Stimulated activated CD8-positive, alpha-beta memory T cell treated with anti-CD3 and anti-CD28 coated beads, Interleukin-7, amount 100 ng/mL, for 48 hours (primary cell): Measurements from ENCODE around the gene TCP11.

Source experiments
- DNase-seq, 2 donors: peaks; one replicate each; pipeline ENCODE4 v3.0.0-alpha.2; 2020; ENCODE audit warnings: low read depth in 1 of 2; ENCODE audit errors: extremely low read depth in 1 of 2

The TCP11 gene

DNA sequence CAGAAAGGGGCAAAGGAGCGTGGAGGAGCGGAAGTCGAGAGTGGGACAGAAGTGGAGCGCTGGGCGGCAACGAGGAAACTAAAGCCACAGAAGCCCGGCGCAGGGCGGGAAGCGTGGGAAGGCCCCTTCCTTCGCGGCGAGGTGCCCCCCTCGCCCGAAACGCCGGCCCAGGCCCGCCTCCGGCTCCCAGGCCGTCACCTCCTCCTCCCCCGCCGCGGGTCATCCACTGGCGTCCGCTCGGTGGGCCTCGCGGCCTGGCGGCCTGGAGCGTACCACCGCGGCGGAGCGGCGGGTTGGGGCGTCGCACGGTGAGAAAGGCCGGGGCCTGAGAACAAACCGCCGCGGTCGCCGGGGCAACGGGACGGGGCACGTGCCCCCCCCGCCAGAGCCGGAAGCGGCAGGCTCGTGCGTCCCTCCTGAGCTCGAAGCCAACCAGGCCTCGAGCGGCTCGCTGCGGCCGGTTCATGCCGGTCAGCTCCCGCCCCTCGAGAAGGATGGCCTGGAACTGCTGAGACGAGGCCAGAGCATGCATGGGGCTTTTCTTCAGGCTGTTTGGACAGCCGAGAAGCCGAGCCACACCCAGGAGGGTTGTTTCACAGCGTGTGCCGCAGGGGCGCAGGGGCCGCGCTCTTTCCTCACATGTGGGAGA, at the start of gene TCP11:
Gene TCP11, minus strand, starts transcription at position 333 of the 649 bp plus-strand sequence. CDS start 469 bp downstream, outside the sequence.
- DNase-seq, result no peak

DNA sequence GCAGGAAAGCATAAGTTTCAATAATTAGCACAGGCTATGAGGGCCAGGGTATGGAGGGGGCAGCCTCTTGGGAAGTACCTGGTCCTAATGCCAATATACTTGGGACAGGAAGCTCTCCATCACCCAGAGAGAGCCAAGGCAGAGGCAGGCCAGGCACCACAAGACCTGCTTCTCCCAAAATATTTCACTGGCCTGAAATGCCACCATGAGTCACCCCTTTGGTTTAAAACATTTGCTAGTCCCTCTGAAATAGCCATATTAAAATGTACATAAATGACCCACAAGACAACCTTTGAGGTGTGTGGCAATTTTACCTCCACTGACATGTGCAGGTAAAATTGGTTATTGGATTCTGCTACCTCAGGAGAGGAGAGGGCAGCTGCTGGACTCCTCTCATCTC, 49.2 kb upstream of the TCP11 start:
- no peak for DNase-seq

DNA sequence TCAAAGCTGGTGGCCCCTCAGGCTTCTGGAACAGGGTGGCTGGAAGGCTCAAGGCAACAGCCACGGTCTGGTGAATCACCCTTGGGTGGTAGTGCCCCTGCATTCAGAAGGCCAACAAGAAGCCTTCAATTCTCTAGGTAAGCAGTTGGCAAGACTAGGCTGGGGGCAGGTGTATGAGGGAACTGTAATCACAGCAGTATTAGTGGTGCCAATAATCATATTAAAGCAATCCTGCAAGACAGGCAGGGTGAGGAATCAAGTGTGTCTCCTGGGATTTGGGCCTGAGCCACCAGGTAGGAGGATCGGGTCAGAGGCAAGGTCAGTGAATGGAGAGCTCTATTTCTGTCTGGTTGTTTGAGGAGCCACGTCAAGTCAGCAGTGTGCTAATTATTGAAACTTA, 47.7 kb upstream of the TCP11 start:
- DNase-seq, result no peak

DNA sequence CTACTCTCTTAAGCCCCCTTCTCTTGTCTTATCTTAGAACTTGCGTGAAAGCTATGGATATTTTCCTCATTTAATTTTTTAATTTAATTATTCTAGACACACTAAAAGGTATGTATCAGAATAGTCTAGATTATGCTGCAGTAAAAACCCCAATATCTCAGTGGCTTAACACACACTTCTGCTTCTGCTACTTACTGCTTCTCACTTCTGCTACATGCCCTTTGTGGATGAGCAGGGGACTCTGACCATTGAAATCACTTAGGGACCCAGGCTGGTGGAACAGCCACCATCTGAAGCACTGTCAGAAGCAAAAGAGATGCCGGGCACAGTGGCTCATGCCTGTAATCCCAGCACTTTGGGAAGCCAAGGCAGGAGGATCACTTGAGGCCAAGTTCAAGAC, 45.4 kb upstream of the TCP11 start:
- DNase-seq, result no peak

DNA sequence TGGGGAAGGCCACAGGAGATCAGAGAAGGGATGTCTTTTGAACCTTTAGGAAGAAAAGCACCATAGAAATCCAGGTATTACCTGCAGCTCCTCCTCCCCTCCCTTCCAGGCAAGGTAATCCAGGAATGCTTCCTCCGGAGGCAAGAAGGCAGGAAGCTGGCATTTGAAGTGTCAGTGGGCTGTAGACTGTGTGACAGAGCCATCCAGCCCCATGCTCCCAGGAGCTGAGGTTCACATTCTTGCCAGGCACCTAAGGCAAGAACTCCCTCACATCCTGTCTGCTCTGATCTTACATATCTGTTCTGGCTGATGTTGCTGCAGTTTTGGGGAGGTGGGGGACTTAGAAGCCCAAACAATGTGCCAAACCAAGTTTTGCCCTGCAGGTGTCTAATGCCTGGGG, 44.8 kb upstream of the TCP11 start:
- DNase-seq, result no peak

DNA sequence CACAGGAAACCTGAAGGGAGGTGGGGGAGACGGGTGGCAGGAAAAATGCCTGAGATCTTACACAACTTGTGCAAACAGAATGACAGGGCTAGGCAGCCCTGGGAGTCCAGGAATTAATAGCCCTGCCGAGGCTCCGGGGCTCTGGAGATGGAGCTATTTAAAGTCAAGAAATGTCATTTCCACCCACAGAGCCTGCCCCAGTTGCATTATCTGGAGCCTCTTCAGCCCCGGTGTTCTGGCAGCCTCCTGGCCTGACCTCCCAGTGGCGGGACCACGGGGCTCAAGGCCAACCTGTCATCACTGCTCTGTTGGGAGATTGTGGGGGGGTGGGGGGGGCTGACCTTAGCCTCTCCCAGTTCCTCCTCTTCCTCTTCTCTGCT, 44.2 kb upstream of the TCP11 start:
- no peak for DNase-seq

DNA sequence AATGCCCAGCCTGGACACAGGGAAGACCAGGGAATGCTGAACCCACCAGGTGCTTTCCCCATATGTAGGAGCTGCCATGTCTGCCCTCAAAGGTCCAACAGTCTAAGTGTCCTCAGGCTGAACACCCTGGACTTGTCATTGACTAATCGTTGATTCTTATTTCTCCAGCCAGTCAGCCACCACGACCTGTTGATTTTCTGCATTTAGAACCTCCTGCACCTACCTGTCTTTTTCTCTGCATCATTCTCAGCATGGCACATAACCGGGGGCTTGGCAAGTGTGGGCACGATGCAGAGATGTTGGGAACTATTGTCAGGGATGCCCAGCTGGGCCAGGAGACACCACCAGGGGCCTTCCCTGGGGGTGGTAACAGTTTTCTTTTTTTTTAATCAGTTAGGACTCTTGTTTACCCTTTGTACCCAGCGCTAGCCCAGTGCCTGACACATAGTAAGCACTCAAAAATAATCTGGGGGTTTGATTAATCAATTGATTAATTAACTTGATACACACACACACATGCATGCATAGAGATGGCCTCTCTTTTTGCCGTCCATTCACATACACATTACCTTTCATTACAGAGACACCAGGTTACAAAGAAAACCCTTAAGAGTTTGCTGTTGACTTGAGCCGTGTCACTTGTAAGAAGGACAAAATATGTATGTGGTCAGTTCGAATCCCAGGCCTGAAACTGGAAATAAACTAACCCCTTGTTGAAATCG, 43.6 kb upstream of the TCP11 start:
- DNase-seq, result no peak

DNA sequence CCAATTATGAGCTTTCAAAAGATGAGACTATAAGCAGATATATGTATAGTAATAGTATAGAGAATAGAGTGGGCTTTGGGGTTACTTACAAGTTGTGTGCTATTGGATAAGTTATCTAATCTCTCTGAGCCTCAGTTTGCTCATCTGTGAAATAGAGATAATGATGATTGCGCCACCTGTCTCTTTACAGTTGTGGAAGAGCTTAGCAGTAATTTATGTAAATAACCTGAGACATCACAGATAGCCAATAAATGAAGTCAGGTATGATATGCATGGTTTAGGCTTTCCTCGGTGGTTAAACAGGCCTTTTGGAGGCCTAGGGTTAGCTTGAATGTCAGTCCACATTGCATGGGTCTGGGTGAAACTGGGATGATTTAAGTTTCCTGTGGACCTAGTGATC, 42.8 kb upstream of the TCP11 start:
- DNase-seq, result no peak

DNA sequence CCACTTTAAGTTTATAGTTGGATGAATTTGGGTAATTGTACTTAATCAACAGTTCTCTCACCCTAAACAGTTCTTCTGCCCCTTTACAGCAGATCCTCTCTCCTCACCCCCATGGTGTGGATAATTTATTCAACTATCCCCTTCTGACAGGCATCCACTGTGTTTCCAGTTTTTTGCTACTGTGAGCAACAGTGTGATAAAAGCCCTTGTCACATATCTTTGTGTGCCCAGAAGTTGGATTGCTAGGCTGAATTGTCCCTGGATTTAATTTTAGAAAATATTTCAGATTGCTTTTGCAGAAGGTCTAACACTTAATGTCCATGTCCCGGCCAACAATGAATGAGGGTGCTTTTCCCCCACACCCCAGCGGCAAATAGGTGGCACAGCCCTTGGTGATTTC, 42.1 kb upstream of the TCP11 start:
- DNase-seq, result no peak

DNA sequence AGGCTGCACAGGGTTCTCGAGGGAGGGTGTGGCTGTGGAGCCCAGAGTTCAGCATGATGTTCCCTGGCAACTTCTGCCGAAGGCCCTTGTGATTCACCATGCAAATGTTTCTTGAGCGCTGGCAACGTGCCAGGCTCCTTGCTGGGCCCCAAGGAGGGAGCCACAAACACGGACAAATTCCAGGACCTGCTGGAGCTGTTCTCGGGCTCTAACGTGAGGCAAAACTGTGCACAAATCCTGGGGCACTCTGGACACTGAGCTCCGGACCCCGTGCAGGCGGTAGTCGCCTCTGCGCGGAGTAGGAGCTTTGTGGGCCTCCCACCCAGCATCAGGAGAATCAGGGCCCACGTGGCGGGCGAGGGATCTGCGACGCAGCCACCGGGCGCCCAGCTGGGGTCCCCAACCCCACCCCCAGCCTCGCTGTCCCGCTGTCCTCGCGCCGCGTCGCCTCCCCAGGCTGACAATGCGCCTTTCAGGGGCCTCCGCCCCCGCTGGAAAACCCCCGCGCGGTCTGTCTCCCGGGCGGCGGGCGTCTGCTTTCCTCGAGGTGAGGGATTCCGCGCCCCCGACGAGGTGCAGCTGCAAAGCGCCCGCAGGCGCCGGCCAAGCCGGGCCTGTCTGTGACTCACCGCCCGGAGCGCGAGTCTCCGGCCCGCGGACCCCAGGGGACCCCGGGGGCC, 40.9 kb upstream of the TCP11 start:
- DNase-seq, result no peak

DNA sequence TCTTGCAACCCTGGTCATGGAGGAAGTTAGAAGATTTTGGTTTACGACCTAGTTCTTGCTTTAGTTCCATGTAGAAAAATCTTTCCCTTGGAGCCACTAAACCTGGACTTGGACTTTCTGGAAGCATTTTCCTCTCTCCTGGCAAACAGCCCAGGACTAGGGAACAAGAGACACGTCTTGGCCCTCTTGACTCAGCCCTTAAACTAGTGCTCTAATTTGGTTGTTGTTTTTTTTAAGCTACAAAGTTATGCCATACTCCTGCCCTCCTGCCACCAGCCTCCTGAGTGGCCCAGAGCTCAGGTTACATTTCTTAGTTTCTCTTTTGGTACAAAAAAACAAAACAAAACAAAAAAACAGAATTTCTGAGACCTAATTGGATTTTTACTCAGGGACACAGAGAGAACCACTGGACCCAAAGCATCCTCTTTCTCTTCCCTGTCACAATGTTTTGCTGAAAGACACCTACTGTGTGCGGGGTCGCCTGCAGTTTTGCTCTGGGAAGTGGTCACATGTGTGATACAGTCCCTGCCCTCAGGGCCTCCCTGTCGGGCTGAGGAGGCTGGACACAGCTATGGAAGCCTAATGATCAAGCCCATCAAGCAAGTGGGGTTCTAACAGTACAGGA, 40.3 kb upstream of the TCP11 start:
- DNase-seq, result no peak

DNA sequence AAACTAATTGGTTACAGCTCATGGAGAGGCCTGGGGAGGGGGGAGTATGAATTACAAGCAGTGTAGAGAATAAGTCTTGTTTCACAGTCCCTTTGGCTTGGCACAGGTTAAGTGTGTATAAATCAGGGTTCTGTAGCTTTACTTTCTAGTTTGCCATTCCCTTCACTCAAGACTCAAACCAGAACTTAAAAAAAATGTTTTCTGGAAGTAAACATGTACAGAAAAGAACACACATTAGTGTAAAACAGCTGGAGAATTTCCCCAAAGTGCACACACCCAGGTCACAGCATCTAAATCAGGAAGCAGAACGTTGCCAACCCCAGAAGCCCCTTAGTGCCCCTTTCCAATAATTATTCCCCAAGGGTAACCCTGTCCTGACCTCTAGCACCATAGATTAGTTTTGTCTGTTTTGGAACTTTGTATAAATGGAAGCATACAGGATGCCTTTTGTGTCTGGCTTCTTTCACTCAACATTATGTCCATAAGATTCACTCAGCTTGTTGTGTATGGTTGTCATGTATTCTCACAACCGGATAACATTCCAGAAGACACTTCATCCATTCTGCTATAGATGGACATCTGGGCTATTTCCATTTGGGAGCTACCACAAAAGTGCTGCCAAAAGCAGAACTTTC, 38.9 kb upstream of the TCP11 start:
- DNase-seq, result no peak

DNA sequence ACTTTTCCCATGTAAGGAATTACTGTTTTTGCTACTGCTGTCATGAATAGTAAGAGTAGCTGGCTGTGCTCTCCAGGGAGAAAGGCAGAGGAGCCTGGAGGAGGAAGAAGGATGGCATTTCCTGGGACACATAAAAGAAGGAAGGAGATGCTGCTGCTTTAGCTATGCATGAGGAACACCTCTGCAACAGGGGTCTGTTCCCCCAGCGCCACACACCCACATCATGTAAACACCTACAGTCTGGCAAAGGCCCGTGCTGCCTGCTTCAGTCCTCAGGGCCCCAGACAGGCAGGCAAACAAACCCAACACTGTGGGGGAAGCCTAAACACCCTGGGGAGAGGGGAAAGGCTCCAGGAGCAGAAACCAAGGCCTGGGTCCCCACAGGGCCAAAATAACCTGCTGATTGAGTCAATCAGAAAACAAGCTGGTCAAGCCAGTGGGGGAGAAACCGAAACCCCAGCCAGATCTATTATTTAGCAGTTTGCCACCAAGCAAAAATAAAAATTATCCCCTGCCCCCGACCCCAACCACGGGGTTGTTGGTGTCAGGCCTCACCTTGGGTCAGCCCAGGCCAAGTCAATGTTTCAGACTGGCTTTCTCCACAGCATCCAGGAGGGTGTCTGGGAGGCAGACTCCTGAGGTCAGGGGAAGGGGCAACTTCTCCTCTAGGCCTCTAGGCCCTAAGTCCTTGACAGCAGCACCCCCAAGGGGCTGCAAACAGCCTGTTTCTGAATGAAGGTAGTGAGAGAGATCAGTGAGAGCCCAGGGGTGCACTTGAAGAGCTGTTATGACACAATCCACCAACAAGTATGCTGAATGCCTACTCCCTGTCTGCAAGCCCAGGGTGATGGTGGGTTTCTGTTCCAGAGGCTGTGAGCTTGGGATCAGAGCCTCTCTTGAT, 38.0 kb upstream of the TCP11 start:
- no peak for DNase-seq

DNA sequence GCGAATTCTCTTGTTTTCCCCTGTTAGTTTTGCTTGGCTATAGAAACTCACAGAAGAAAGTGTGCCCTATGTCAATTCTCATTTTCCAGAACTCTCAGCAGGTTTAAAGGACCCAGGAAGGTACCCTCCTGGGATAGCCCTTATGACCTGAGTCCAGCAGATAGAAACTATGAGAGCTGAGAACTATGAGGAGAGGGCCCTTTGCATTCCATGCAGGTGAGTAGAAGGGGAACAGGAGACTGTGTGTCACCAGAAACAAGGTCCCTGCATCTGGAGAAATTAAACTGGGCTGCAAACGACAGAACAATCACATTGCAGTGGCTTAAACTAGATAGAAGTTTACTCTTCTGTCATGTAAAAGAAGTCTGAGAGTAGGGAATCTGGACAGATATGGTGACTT, 36.9 kb upstream of the TCP11 start:
- DNase-seq, result no peak

DNA sequence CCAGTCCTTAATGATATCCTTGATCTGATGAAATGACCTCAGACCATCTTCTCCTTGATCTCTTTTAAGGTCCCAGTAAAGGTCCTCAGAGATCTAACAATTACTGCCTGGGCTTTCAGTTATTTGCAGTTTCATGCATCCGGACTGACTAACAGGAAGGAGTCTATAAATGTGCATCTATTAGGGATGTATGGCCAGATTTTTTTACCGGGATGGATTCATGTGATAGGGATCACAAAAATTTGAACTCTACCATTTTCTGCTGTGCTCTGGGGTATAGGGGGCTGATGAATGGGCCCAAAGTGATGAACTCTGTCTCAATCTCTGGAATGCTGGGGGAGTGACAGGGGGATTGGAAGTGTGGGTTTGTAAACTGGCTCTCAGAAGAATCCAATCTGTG, 36.5 kb upstream of the TCP11 start:
- no peak for DNase-seq

DNA sequence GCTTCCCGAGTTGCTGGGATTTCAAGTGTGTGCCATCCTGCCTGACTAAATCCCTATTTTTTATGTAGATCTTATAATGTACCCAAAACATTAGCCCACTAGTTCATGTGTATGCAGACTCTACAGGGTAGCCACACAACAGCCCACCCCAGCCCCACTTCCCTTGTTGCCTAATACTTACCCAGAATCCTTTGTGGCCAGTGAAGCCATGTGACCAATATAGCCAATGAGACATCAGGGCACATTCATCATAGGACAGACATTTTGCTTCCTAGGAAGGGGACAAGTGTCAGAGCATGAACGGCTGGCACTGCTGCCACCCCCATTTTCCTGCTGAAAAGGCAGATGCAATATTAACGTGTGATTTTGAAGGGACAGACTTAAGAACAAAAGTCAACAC, 36.0 kb upstream of the TCP11 start:
- no peak for DNase-seq

DNA sequence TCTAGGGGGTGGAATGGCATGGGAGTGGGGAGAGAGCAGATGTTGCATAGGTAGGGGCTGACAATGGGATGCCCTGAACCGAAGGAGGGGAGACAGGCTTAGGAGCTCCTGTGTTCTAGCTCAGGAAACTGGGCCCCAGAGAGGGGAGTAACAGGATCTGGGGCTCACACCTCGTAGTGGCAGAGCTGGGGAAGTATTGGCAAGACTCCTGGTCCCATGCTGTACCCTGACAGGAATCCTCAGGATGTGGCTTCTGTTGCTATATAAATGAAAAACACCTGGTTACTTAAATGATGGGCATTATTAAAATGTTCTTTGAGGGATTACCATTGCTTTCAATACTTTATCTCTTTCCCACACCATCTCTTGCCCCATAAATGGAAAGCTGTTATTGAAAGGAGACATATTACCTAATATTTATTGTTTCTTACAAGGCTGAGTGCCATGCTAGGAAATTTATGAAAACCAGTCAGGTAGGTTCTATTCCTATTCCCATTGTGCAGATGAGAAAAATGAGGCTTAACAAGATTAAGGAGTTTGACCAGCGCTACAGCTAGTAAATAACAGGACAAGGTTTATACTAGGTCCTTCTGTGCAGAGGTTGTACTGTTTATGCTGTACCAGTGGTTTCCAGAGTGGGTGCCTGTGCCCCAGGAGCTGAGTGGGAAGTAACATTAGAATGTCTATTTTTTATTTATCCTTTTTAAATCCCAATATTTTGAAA, 35.3 kb upstream of the TCP11 start:
- DNase-seq, result no peak

DNA sequence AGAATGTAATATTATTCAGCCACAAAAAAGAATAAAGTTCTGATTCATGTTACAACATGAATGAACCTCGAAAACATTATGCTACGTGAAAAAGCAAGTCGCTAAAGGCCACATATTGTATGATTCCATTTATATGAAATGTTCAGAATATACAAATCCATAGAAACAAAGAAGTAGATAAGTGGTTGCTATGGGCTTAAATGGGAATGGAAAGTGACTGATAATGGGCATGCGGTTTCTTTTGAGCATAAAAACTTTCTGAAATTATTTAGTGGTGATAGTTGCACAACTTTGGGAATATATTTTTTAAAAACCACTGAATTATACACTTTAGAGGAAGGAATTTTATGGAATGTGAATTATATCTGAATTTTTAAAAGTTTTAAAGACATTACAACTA, 33.4 kb upstream of the TCP11 start:
- DNase-seq, result no peak

DNA sequence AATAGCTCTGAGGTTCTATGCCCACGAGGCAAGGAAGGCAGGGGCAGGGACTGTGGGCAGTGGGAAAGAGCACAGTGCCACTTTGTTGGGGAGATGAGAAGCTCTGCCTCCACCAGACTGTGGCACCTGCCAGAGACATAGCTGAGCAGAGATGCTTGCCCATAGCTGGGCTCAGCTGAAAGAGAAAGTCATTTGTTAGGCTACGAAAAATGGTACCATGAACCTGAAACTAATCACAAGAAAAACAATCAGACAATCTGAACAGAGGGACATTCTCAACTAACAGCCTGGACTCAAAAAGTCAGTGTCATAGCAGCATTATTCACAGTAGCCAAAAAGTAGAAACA, 32.9 kb upstream of the TCP11 start:
- DNase-seq, result no peak
